ENCODE measurements around the gene PGGHG.
"Not testable (repeated sequence)": the region's sequence is repeated elsewhere in the genome, so short reads cannot be mapped to it uniquely, and the experiment has no call there.

Gene PGGHG

GRCh38 chr11:327581-327923 is 38.6 kb downstream of the PGGHG start:
- Histone ChIP-seq H3K9me2 (replicated peaks; ENCODE audit: low read depth, low read length) (no peaks in the 10 kb centered on the region), H2AFZ (ENCODE audit: low read length) (no peak overlapping the region), H4K20me1 (ENCODE audit: insufficient read depth, low read length, poor library complexity, severe bottlenecking) (no peaks in the 10 kb centered on the region), H3K9me3 (ENCODE audit: insufficient read depth, low read depth, low read length) (no peaks in the 10 kb centered on the region), H3K36me3 (ENCODE audit: insufficient read depth, low read length) (no peaks in the 10 kb centered on the region), H3K27me3 (ENCODE audit: insufficient read depth, low read length, poor library complexity, severe bottlenecking) (no peaks in the 10 kb centered on the region), H3K9ac (ENCODE audit: low read depth, low read length, poor library complexity, severe bottlenecking) (peak overlapping the region; percentile 87), H3K4me3 (ENCODE audit: low read length, poor library complexity, severe bottlenecking) (peak overlapping the region; percentile 68), H3K79me2 (ENCODE audit: insufficient read depth, low read length) (peaks cover 53% of the 10 kb centered on the region), H3F3A (ENCODE audit: low read depth) (peaks cover 40% of the 10 kb centered on the region), H3K4me2 (ENCODE audit: low read depth, low read length, poor library complexity, severe bottlenecking) (peak overlapping the region; percentile 85), H3K4me1 (ENCODE audit: insufficient read depth, low read length, poor library complexity, severe bottlenecking) (peaks cover 79% of the 10 kb centered on the region)
- no peak for TF ChIP-seq EZH2phosphoT487 (IDR thresholded peaks at IDR 0.05; ENCODE audit: borderline replicate concordance)
- no peak for TF ChIP-seq CTCF (conservative IDR thresholded peaks at IDR 0.05; ENCODE audit: low read length)

- TF ChIP-seq CTCF (conservative IDR thresholded peaks at IDR 0.05; ENCODE audit: low read length): no peak
- TF ChIP-seq EZH2phosphoT487 (IDR thresholded peaks at IDR 0.05; ENCODE audit: borderline replicate concordance): no peak
- Histone ChIP-seq H3K27me3 (ENCODE audit: insufficient read depth, low read length, poor library complexity, severe bottlenecking) (no peaks in the 10 kb centered on the region), H3K36me3 (ENCODE audit: insufficient read depth, low read length) (no peaks in the 10 kb centered on the region), H3K9ac (ENCODE audit: low read depth, low read length, poor library complexity, severe bottlenecking) (peak overlapping the region; percentile 96), H3F3A (ENCODE audit: low read depth) (peaks cover 40% of the 10 kb centered on the region), H2AFZ (ENCODE audit: low read length) (no peak overlapping the region), H3K9me3 (ENCODE audit: insufficient read depth, low read depth, low read length) (no peaks in the 10 kb centered on the region), H3K4me2 (ENCODE audit: low read depth, low read length, poor library complexity, severe bottlenecking) (peak overlapping the region; percentile 85), H3K4me3 (ENCODE audit: low read length, poor library complexity, severe bottlenecking) (peak overlapping the region; percentile 88), H3K9me2 (replicated peaks; ENCODE audit: low read depth, low read length) (no peaks in the 10 kb centered on the region), H3K79me2 (ENCODE audit: insufficient read depth, low read length) (peaks cover 56% of the 10 kb centered on the region), H3K4me1 (ENCODE audit: insufficient read depth, low read length, poor library complexity, severe bottlenecking) (peaks cover 84% of the 10 kb centered on the region), H4K20me1 (ENCODE audit: insufficient read depth, low read length, poor library complexity, severe bottlenecking) (no peaks in the 10 kb centered on the region)
Measured at GRCh38 chr11:328012-328411, 39.1 kb downstream of the PGGHG start.

GRCh38 chr11:328516-329100 is 39.7 kb downstream of the PGGHG start:
- not testable (repeated sequence) for H3K9me3 ChIP-seq (ENCODE audit: insufficient read depth, low read depth, low read length); H3K9me2 ChIP-seq (replicated peaks; ENCODE audit: low read depth, low read length); H4K20me1 ChIP-seq (ENCODE audit: insufficient read depth, low read length, poor library complexity, severe bottlenecking); H3K27me3 ChIP-seq (ENCODE audit: insufficient read depth, low read length, poor library complexity, severe bottlenecking); H3K36me3 ChIP-seq (ENCODE audit: insufficient read depth, low read length); H2AFZ ChIP-seq (ENCODE audit: low read length)
- H3K4me3 ChIP-seq (ENCODE audit: low read length, poor library complexity, severe bottlenecking): peak overlapping the region; percentile 88
- peaks cover 84% of the 10 kb centered on the region for H3K4me1 ChIP-seq (ENCODE audit: insufficient read depth, low read length, poor library complexity, severe bottlenecking)
- H3K9ac ChIP-seq (ENCODE audit: low read depth, low read length, poor library complexity, severe bottlenecking): peak overlapping the region; percentile 96
- peak overlapping the region; percentile 85 for H3K4me2 ChIP-seq (ENCODE audit: low read depth, low read length, poor library complexity, severe bottlenecking)
- H3K79me2 ChIP-seq (ENCODE audit: insufficient read depth, low read length): peaks cover 56% of the 10 kb centered on the region
- peaks cover 40% of the 10 kb centered on the region for H3F3A ChIP-seq (ENCODE audit: low read depth)

GRCh38 chr11:329886-330253 is 40.9 kb downstream of the PGGHG start:
- Histone ChIP-seq H3K36me3 (ENCODE audit: insufficient read depth, low read length) (no peaks in the 10 kb centered on the region), H4K20me1 (ENCODE audit: insufficient read depth, low read length, poor library complexity, severe bottlenecking) (no peaks in the 10 kb centered on the region), H3K4me1 (ENCODE audit: insufficient read depth, low read length, poor library complexity, severe bottlenecking) (peaks cover 84% of the 10 kb centered on the region), H3K9me2 (replicated peaks; ENCODE audit: low read depth, low read length) (no peaks in the 10 kb centered on the region), H2AFZ (ENCODE audit: low read length) (no peak overlapping the region), H3K27me3 (ENCODE audit: insufficient read depth, low read length, poor library complexity, severe bottlenecking) (no peaks in the 10 kb centered on the region), H3K9me3 (ENCODE audit: insufficient read depth, low read depth, low read length) (no peaks in the 10 kb centered on the region), H3K79me2 (ENCODE audit: insufficient read depth, low read length) (peaks cover 60% of the 10 kb centered on the region), H3F3A (ENCODE audit: low read depth) (peaks cover 40% of the 10 kb centered on the region), H3K9ac (ENCODE audit: low read depth, low read length, poor library complexity, severe bottlenecking) (peak overlapping the region; percentile 96), H3K4me3 (ENCODE audit: low read length, poor library complexity, severe bottlenecking) (peak overlapping the region; percentile 88), H3K4me2 (ENCODE audit: low read depth, low read length, poor library complexity, severe bottlenecking) (peak overlapping the region; percentile 82)
- no peak for TF ChIP-seq EZH2phosphoT487 (IDR thresholded peaks at IDR 0.05; ENCODE audit: borderline replicate concordance)
- TF ChIP-seq CTCF (conservative IDR thresholded peaks at IDR 0.05; ENCODE audit: low read length): no peak
